PC-9 (cell line): ENCODE measurements around the gene F11R.

Experiments used
- CTCF ChIP-seq: fragments of 200-600 bp; sonication (generic); conservative IDR thresholded peaks from 2 replicates; pipeline ENCODE4 v1.6.1; 2017; ENCODE audit warnings: mixed run types, antibody characterized with exemption, mild to moderate bottlenecking, moderate library complexity
- EZH2 ChIP-seq: fragments of 200-600 bp; sonication (generic); IDR thresholded peaks from 2 replicates; pipeline ENCODE4 v1.8.0; 2017; ENCODE audit warnings: antibody characterized with exemption, low read depth

- TF ChIP-seq EZH2: no peak
- TF ChIP-seq CTCF: peak; percentile 35; the same call in 1 of the 2 replicates
Measured at GRCh38 chr1:161054805-161055204, 33.9 kb upstream of the F11R start.
